T-helper 1 cell treated with Interleukin-12 subunit alpha and Interleukin-12 subunit beta and Interleukin-4 antibody, amounts not matched to agents 30 μg/mL and 1 μg/mL, for 36 hours (primary cell): ENCODE data around the gene DYRK3.

Source experiments
- H3K27ac Mint-ChIP-seq: one replicate; pipeline ENCODE4 v1.8.0; 2021; ENCODE audit warnings: mild to moderate bottlenecking, mixed read lengths
- H3K27me3 Mint-ChIP-seq: one replicate; pipeline ENCODE4 v1.8.0; 2021; ENCODE audit warnings: low read depth, mixed read lengths
- H3K36me3 Mint-ChIP-seq: one replicate; pipeline ENCODE4 v1.8.0; 2021; ENCODE audit warnings: low read depth, mixed read lengths
- H3K4me1 Mint-ChIP-seq: one replicate; pipeline ENCODE4 v1.8.0; 2021; ENCODE audit warnings: low read depth, mixed read lengths
- H3K4me3 Mint-ChIP-seq: one replicate; pipeline ENCODE4 v1.8.0; 2021; ENCODE audit warnings: mild to moderate bottlenecking, moderate library complexity, mixed read lengths
- H3K9me3 Mint-ChIP-seq: one replicate; pipeline ENCODE4 v1.8.0; 2021; ENCODE audit warnings: mixed read lengths

Gene DYRK3

DNA sequence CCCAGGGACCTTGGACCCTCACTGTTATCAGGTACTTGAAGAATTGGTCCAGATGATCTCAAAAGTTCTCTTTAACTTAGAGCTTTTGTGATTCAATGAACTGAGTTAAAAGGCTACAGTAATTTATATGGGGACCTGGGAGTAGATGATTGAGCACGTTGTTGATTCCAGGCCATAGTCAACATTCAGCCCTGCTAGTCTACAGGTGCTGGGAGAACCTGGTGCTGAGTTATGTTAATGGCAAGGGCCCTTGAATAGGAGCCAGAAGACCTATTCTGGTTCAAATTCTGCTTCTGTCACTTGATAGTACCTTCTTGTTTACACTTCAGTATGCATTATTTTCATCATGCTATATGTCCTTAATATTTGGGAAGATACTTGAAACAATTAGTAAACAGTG, 11.2 kb downstream of the DYRK3 start:
- Mint-ChIP-seq H3K9me3 (no peaks in the 10 kb centered on the region), H3K27ac (no peak overlapping the region), H3K4me1 (peaks cover 8% of the 10 kb centered on the region), H3K27me3 (no peaks in the 10 kb centered on the region), H3K36me3 (peaks cover 27% of the 10 kb centered on the region), H3K4me3 (no peak overlapping the region)

DNA sequence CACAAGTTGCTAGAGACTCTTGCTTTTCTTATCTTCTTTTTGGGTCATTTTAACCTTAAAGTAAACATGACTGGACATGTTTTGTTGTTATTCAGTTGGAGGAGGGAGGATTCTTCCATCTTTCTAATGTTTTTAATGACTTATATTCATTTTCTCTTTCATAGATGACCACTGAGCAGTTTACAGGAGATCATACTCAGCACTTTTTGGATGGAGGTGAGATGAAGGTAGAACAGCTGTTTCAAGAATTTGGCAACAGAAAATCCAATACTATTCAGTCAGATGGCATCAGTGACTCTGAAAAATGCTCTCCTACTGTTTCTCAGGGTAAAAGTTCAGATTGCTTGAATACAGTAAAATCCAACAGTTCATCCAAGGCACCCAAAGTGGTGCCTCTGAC, 11.9 kb downstream of the DYRK3 start:
- H3K36me3 Mint-ChIP-seq: peaks cover 32% of the 10 kb centered on the region
- H3K4me3 Mint-ChIP-seq: no peak overlapping the region
- no peak overlapping the region for H3K27ac Mint-ChIP-seq
- H3K27me3 Mint-ChIP-seq: no peaks in the 10 kb centered on the region
- no peaks in the 10 kb centered on the region for H3K9me3 Mint-ChIP-seq
- peaks cover 8% of the 10 kb centered on the region for H3K4me1 Mint-ChIP-seq

DNA sequence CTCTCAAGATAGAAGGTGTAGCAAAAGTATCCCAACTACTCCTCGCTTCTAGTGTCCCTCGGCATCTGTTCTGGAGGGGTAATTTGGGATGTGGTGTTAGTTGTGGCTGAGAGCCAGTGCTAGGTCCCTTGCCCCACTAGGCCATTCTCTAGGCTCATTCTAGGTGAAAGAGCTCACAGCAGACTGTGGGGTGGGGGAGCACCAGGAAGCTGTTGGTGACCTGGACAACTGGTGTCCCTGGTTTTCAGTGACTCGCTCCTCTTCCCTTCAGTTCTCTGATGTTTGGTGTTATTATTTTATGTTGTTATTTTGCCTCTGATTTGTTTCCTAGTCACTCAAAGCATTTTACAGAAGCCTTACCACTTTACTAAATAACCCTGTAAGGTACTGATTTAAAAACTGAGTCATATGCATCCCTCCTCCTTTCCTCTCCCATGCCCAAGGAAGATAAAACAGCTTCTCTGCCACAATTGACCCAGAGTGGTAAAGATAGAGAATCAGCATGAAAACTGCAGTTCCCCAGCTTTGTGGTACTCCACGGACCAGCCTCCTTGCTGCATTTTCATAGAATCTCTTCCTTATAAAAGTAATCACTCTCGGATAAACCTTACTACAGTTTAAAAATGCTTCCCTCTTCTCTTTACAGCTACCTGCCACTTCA, 14.1 kb downstream of the DYRK3 start:
- peak overlapping the region; percentile 42 for H3K27ac Mint-ChIP-seq
- peaks cover 32% of the 10 kb centered on the region for H3K36me3 Mint-ChIP-seq
- no peak overlapping the region for H3K4me3 Mint-ChIP-seq
- no peaks in the 10 kb centered on the region for H3K9me3 Mint-ChIP-seq
- peaks cover 8% of the 10 kb centered on the region for H3K4me1 Mint-ChIP-seq
- H3K27me3 Mint-ChIP-seq: no peaks in the 10 kb centered on the region

DNA sequence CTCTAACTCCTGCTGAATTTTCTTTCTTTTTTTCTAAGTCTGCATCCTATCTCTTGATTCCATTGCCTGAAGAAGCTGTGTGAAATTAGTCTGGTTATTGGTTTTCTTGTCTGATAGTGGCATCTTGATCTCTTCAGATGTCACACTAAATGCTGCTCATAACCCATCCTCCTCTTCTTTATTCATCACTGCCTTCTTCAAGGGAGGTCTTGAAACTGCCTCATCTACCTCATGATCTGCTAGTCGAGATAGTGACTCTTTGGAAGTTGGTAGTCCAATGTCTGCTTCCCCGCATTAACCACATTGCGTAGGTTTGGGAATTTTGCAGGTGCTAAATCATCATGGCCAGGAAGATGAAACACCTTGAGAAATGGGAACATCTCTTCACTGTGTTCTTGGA, 15.7 kb downstream of the DYRK3 start:
- peaks cover 8% of the 10 kb centered on the region for H3K4me1 Mint-ChIP-seq
- H3K4me3 Mint-ChIP-seq: no peak overlapping the region
- H3K9me3 Mint-ChIP-seq: no peaks in the 10 kb centered on the region
- H3K27ac Mint-ChIP-seq: peak overlapping the region; percentile 64
- no peaks in the 10 kb centered on the region for H3K27me3 Mint-ChIP-seq
- peaks cover 32% of the 10 kb centered on the region for H3K36me3 Mint-ChIP-seq

DNA sequence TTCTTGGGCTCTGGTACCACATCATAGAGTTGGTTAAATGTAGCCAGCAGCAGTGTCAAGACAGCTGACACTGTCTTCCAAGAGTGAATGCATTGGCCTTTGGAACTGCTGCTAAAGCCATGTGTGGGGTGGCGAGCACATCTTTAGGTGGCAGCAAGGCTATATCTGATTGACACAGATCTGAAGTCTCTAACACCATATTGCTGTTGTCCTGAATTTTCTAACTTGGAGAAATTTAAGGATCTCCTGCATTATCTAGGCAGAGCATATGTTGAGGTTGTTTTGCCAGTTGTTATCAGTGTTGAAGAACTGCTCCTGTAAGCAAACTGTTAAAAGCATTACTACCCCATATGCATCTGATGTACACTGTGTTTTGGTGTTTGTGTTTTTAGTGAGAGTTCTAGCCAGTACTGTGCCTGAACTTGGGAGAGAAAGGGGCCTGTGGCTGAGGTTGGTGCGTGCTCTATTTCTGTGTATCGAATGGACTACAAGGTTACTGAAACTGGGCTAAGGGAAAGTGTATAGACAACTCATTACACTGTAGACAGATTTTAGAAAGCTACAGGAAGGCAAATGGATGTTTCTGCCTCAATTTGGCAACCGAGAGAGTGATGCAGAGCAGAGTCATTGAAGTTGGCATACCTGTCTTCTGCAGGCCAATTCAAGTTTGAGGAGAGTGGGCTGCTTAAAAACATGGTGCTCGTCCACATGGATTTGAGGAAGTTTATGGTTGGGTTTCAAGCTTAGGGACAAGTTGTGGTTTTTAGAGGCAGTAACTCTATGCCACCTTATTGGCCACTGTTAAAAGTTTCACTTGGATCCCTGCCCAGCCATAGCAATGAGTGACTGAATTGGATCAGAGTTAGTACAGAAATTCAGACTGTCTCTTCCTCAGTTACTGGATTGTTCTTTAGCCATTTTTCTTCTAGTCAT, 16.9 kb downstream of the DYRK3 start:
- no peak overlapping the region for H3K4me3 Mint-ChIP-seq
- H3K27ac Mint-ChIP-seq: no peak overlapping the region
- H3K36me3 Mint-ChIP-seq: peaks cover 25% of the 10 kb centered on the region
- peaks cover 3% of the 10 kb centered on the region for H3K27me3 Mint-ChIP-seq
- H3K4me1 Mint-ChIP-seq: peaks cover 5% of the 10 kb centered on the region
- H3K9me3 Mint-ChIP-seq: no peaks in the 10 kb centered on the region

DNA sequence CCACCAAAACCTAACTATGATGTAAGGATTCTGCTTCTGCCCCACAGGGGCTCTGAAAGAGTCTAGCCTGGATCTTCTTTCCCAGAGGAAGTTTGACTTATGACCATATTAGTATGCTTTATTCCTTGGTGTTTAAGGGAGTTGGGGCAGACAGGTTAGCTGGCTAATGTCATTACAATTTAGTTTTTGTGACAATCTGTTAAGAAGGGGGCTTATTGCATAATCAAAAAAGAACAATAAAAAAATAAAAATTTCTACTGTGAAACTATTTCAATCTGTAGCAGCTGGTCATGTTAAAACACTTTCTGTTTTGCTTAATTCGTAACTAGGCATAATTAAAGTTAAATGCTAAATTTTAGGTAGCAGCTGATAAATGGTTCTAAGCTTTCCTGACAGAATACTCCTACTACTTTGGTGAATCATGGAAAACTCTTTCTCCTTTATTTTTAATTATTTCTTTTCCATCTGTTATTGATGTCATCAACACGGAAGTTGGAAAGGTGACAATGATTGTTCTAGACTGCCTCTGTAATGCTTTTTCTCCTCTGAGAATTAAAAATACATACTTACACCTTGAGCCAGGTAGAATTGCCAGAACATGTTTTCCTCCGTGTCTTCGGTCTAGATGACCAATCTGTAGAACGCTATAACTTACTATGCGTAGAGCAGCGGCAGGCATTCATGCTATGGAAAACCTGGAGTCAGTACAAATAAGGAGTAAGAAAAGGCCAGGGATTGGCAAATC, 18.6 kb downstream of the DYRK3 start:
- Mint-ChIP-seq H3K4me1 (peaks cover 16% of the 10 kb centered on the region), H3K9me3 (no peaks in the 10 kb centered on the region), H3K27ac (no peak overlapping the region), H3K36me3 (peaks cover 17% of the 10 kb centered on the region), H3K4me3 (no peak overlapping the region), H3K27me3 (peaks cover 12% of the 10 kb centered on the region)

DNA sequence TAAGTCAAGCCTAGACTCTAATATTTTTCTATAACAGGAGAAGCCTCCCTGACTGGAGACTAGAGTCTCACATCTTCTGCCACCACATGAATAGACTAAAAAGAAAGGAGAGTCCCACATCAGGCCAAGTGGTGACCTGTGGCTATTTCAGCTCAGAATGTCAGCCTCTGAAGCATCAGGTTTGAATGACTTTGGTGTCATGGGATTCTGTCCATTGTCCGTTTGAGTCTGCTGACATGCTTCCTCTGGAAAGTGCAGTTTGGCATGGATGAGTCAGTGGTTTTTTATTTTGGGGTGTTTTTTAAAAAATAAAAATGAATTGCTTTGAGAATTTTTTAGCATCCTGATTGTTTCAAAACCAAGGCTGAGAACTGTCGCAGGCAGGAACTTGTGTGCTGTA, 19.5 kb downstream of the DYRK3 start:
- no peak overlapping the region for H3K4me3 Mint-ChIP-seq
- peaks cover 12% of the 10 kb centered on the region for H3K27me3 Mint-ChIP-seq

DNA sequence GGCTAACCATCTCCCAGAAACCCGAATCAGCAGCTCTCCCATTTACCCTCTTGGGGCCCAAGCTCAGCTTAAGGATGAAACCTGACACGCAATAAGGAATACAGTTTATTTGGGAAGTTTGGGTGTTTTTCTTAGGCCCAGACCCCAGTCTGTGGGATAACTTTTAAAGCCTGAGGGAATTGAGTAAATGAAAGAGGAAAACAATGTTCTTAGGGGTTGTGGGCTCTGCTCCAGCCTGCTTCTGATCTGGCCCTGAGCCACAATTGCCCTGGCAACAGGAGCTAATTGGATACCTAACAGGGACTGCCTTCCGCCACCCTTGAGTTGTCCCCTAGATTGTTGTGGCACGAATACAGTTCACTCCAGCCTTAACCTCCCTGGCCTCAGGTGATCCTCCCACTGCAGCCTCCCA, 20.1 kb downstream of the DYRK3 start:
- Mint-ChIP-seq H3K4me1 (peaks cover 11% of the 10 kb centered on the region), H3K4me3 (no peak overlapping the region), H3K27me3 (peaks cover 12% of the 10 kb centered on the region), H3K9me3 (no peaks in the 10 kb centered on the region), H3K27ac (no peak overlapping the region), H3K36me3 (peaks cover 10% of the 10 kb centered on the region)

More for the DNA sequence above, 19.5 kb downstream of the DYRK3 start:
- no peaks in the 10 kb centered on the region for H3K9me3 Mint-ChIP-seq
- peaks cover 12% of the 10 kb centered on the region for H3K4me1 Mint-ChIP-seq
- H3K27ac Mint-ChIP-seq: no peak overlapping the region
- peaks cover 12% of the 10 kb centered on the region for H3K36me3 Mint-ChIP-seq

DNA sequence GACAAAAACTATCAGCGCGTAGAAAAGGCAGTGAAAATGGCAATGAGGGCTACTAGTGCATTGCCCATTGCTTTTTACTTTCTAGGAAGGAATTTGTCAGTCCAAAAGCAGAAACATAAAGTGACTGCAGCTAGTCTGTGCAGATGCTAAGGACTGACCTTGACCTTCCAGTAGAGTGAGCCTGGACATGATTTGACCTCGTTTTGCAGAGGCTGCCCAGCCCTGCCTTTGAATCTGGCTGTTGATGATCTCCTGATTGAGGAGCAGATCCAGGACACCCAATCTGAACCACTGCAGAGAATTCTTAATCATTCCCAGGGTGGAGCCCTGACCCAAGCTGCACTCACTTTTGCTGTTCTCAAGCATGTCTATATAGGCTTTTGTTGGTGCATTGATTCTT, 21.6 kb downstream of the DYRK3 start:
- Mint-ChIP-seq H3K4me1 (peaks cover 11% of the 10 kb centered on the region), H3K27ac (no peak overlapping the region), H3K27me3 (peaks cover 12% of the 10 kb centered on the region), H3K4me3 (no peak overlapping the region), H3K9me3 (no peaks in the 10 kb centered on the region), H3K36me3 (peaks cover 2% of the 10 kb centered on the region)

DNA sequence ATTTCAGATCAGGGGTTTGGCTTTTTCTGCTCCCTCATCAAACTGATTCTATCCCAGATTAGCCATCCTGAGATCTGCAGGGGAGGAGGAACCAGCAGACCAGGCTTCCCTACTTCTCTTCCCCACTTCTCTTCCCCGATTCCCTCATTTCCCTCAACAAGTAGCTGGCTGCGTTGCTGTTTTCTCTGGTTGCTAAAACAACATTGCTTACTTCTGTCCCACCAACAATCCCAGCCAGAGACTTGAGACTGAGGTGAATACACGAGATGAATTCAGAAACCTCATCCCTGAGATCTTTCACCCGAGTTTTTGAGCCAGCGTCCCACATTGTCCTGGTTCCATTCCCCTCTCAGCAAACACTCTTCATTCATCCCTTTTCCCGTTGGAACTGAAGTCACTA, 22.4 kb downstream of the DYRK3 start:
- Mint-ChIP-seq H3K4me1 (peaks cover 15% of the 10 kb centered on the region), H3K27ac (peak overlapping the region; percentile 9), H3K4me3 (no peak overlapping the region), H3K9me3 (no peaks in the 10 kb centered on the region), H3K36me3 (no peaks in the 10 kb centered on the region), H3K27me3 (peaks cover 12% of the 10 kb centered on the region)

DNA sequence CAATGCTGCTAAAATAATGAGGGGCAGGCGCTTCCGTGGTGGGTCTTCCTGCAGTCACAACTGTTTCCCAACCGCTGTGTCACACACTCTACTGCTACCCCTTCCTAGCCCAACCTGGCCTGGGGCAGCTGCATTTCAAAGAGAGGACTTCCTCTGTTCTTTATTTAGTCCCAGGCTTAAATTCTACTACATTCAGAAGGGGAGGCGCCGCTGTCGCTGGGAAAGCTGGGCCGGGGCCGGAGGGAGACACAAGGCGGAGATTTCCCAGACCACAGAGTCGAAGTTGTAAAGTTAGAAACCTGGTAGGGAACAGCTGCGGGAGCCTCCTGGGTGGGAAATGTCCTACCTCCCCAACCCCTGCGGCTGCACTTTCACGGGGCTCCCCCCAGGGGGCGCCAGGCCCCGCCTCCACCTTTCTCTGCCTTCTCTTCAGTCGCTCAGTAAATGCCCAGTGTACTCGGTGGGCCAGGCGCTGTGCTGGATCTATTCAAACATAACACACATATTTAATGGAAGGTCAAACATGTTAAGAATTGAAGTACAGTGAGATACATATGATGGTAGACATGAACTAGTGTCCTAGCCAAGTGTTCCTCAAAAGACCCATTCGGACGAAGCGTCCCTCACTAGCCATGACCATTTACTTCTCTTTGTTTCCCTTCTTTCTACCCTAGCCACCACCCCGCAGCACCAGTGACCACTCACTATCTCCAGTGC, 23.1 kb downstream of the DYRK3 start:
- no peaks in the 10 kb centered on the region for H3K9me3 Mint-ChIP-seq
- no peaks in the 10 kb centered on the region for H3K36me3 Mint-ChIP-seq
- H3K27ac Mint-ChIP-seq: no peak overlapping the region
- H3K4me3 Mint-ChIP-seq: no peak overlapping the region
- peaks cover 20% of the 10 kb centered on the region for H3K4me1 Mint-ChIP-seq
- peaks cover 12% of the 10 kb centered on the region for H3K27me3 Mint-ChIP-seq

DNA sequence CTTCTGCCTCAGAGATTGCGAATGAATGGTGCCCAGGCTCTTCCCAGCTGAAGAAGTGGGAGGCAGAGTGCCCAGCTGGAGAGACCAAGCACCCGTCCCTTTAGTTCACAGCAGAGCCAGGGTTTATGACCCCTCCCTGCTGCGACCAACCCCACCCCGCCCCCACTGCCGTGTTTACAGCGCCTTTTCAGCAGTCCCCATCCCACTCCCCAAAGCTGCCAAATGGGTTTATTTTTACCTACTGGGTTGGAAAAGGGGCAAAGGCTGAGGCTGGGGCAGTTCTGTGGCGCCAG, 23.6 kb downstream of the DYRK3 start:
- Mint-ChIP-seq H3K4me3 (no peak overlapping the region), H3K27ac (no peak overlapping the region), H3K9me3 (no peaks in the 10 kb centered on the region), H3K4me1 (peaks cover 24% of the 10 kb centered on the region), H3K27me3 (peaks cover 12% of the 10 kb centered on the region), H3K36me3 (no peaks in the 10 kb centered on the region)

DNA sequence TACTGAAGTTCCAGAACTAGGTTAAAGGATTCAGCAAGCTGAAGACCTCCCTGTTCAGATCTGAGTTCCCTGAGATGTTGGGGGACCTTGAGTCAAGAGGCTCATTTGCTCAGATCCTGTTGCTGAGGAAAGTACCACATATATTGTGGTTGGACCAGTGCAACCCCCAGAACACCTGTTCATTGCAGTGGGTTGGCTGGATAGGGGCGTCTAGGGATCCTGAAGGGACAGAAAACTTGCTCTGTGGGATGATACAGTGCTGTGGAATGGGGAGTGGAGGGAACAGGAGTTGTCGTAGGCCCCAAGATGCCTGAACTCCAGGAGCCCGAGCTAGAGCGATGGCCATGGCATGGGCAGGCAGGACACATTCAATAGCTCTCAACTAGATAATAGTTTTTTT, 24.8 kb downstream of the DYRK3 start:
- H3K9me3 Mint-ChIP-seq: no peaks in the 10 kb centered on the region
- peaks cover 12% of the 10 kb centered on the region for H3K27me3 Mint-ChIP-seq
- H3K4me1 Mint-ChIP-seq: peaks cover 26% of the 10 kb centered on the region
- no peak overlapping the region for H3K27ac Mint-ChIP-seq
- H3K36me3 Mint-ChIP-seq: no peaks in the 10 kb centered on the region
- H3K4me3 Mint-ChIP-seq: no peak overlapping the region

DNA sequence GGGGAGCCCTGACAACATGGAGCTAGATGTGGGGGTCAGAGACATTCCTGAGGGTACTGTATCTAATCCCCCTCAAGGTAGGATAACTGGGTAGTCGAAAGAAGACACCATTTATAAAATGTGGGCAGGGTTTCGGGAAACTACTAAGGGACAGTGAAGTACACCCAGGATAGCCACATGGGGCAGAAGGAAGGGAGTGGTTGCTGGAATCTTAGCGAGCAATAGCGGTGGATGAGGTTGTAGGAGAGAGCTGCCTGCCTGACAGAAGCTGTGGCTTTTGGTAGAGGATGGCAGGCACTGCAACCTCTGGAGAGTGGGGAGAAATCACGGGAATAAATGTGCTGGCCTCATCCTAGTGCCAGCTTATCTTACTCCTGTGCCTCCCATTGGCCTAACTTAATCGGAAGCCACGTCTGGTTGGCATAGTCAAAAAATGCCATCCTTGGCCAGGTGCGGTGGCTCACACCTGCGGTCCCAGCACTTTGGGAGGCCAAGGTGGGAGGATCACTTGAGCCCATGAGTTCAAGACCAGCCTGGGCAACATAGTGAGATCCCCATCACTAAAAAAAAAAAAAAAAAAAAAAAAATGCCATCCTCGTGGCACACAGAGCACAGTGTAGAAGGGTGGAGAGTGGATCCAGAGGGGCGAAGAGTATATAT, 26.0 kb downstream of the DYRK3 start:
- Mint-ChIP-seq H3K27ac (no peak overlapping the region), H3K27me3 (peaks cover 12% of the 10 kb centered on the region), H3K36me3 (no peaks in the 10 kb centered on the region), H3K4me1 (peaks cover 26% of the 10 kb centered on the region), H3K9me3 (no peaks in the 10 kb centered on the region), H3K4me3 (no peak overlapping the region)
